Left colon (tissue), 2 donors: ENCODE results near the gene CZIB. TPM values are rescaled to one million over a fixed set of nuclear protein-coding genes. Genes with fewer than 3 reads are reported as not detected.

Experiments
- ATAC-seq: fragments of 200-7000 bp; cut with Tn5 transposase; one replicate; pipeline ENCODE4 v1.9.1; 2020; ENCODE audit warnings: mild to moderate bottlenecking, moderate library complexity
- DNase-seq, 2 donors: peaks; one replicate each; pipeline ENCODE4 v3.0.0-alpha.2; 2020
- intact Hi-C, 2 donors: fragments of 100-400 bp; cut with DNase I in 1 of 2; cut with micrococcal nuclease in 1 of 2; formaldehyde crosslinking; loops; one replicate each; pipeline versions ENCODE4 v1.11.2 to v1.14.0; 2022; cut with DNase I, micrococcal nuclease
- total RNA-seq, 2 donors: library from RNA; stranded (reverse); fragmentation: NEBNext Ultra II Directional; extraction: Animal tissue kit (Norgen Biotek cat#: 25700); gene quantifications; one replicate each; pipeline ENCODE4 v1.2.1, GENCODE V29; 2021
- donor health status: DM: no; HTN: no; CAD: no.
- donor health status: DM: yes; HTN: yes; CAD: no.

The CZIB gene
- total RNA-seq, 2 donors from 2014 or later = 31.3 to 33.3 TPM

DNA sequence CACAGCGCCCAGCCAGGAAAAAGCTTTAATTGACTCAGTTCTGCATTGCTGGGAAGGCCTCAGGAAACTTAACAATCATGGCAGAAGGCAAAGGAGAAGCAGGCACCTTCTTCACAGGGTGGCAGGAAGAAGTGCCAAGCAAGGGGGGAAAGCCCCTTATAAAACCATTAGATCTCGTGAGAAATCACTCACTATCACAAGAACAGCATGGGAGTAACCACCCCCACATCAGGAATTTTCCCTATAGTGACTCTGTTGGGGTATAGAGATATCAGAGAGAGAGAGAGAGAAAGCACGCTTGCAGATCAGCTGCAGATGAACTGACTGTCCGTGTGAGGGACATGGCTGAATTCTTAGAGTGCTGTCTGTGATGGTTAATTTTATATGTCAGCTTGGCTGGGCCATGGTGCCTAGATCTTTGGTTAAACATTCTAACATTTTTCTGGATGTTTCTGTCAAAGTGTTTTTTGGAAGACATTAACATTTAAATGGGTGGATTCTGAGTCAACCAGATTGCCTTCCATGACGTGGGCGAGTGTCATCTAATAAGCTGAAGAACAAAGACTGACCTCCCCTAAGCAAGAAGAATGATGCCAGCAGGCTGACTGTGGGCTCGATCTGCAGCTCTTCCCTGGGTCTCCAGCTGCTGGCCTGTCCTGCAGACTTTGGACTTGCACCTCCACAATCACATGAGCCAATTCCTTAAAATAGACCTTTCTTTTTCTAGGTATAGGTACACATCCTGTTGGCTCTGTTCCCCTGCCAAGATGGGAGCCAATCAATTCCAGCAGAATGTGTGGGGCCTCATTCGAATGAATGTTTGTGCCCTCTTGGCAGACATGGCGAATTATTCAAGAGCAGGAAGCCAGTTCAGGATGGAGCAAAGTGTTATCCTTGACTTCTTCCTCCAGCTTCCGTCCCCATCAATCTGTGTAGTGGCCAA is 45.2 kb downstream of the CZIB start:
- ATAC-seq (peak; percentile 58), DNase-seq (no peak)
- intact Hi-C loops = no loop called here

DNA sequence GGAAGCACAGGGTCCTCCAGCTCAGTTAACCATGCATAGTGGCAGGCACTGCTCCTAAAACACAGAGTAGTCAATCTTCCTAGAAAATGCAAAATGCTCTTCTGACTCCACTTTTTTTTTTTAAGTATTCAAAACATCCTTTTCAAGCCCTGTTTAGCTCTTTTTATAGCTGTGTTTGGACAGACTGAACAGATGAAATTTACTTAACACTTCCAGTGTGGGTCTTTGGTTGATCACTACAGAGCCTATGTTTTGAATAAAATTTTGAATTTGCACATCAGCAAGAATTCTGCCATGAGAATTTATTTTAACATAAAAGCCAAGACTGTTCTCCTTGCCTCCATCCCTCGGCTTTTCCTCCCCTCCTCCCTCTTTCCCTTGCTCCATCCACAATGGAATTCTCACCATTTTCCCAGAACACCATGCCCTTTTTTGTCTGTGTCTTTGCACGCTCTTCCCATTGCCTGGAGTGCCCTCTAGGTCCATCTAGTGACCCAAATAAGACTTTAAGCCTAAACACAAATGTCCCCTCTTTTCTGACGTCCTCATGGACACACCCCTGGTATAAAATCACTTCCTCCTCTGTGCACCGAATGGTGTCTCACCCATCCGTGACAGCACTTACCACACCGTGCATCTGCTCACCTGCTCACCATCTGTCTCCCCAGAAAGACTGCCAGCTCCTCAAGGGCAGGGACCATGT is 47.9 kb downstream of the CZIB start:
- peak; percentile 88 for ATAC-seq
- intact Hi-C loops = no loop called here
- DNase-seq = peak in 1 of 2 donors; percentile 48

DNA sequence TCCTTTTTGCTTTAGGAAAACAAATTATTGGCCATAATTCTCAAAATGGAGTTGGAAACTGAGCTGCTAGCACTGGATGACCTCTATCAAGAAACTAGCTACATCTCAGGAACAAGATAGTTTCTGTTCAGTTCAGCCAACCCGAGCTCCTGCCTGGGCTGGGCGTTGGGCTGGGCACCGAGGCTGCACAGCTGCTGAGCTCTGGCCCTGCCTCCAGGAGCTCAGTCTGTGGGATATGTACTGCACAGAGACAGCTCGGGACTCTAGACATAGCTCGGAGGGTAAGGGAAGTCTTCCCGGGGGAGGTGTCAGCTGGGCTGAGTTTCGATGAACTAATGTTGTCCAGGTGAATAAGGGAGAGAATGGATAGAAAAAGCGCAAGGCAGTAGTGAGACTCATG is 53.5 kb downstream of the CZIB start:
- intact Hi-C loops = no loop called here
- ATAC-seq (no peak), DNase-seq (no peak)

DNA sequence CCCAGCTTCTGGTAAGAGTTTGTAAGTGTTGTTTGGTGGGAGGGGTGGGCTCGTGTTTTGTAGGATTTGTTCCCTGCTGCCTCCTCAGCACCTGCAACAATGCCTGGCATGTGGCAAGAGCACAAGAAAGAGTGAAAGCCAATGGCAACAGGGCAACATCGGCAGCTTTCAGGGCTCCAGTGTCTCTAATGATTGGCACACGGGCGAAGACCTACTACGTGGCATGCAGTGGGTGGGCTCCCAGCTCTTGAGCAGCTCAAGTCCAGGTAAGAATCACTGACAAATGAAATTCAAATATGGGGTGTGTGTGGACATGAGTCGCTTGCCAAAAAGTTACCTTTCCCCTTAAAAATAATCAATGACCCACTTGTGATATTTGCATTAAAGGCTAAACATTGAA is 54.1 kb downstream of the CZIB start:
- DNase-seq (no peak), ATAC-seq (no peak)
- intact Hi-C loops = no loop called here

DNA sequence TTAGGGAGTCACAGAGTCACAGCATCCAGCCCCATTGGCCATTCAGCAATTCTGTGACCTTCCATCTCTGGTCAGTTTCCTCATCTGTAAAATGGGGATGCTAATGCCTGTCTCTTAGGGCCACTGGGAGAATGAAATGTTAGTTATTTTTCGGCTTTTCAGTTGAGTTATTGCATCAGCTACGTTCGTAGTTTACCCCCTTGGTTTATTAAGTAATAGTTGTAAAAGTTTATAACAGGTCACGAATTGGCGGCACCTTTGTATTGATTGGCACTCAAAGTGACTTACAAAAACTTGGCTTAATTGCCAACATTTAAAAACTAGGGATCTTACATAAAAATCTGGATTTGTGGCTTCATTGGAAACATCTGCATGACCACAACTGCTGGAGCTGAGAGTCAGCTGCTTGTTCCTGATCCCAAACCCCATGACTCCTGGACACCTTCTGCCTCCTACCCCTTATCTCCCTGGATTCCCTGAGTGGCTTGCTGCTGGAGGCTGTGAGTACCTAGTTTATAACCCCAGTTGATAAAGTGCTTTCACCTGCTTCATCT is 54.9 kb downstream of the CZIB start:
- peak; percentile 45 for ATAC-seq
- intact Hi-C loops = no loop called here
- DNase-seq = no peak

Other genes with a start within 250 kb of the CZIB start
- 10 to 100 TPM in 1 of 2 donors, 1 to 10 TPM in 1; 6.2 to 22.0 TPM for gene PODN, start 158.4 kb downstream of the CZIB start, total RNA-seq
- gene SLC1A7, start 78.0 kb downstream of the CZIB start, total RNA-seq = 1 to 10 TPM in 1 of 2 donors, under 1 TPM in 1; 0.58 to 1.1 TPM
- gene CPT2, start 23.8 kb downstream of the CZIB start, total RNA-seq = 10 to 100 TPM; 71.1 to 76.4 TPM
- gene MAGOH, start 17.9 kb upstream of the CZIB start, total RNA-seq = 10 to 100 TPM; 28.8 to 33.5 TPM
- 1 to 10 TPM; 2.5 to 5.3 TPM for gene LRP8, start 107.4 kb upstream of the CZIB start, total RNA-seq
- gene DMRTB1, start 238.8 kb upstream of the CZIB start, total RNA-seq = not detected